Central memory CD8-positive, alpha-beta T cell (primary cell): ENCODE data around the gene ATXN7L3.
A peak's percentile ranks its signal among the peaks of the same experiment; 100 is the strongest.
"Not testable (repeated sequence)": the region's sequence is repeated elsewhere in the genome, so short reads cannot be mapped to it uniquely, and the experiment has no call there.

Experiments
- ATAC-seq: fragments of 150-1000 bp; cut with Tn5 transposase; replicated peaks from 2 replicates; pipeline ENCODE4 v1.10.0; 2022; ENCODE audit warnings: mild to moderate bottlenecking, moderate FRiP score, moderate number of reproducible peaks; ENCODE audit not compliant: poor library complexity, severe bottlenecking; ENCODE audit errors: extremely low read depth
- DNase-seq, 2 donors: peaks; one replicate each; pipeline ENCODE4 v3.0.0; 2021; ENCODE audit warnings: low spot score in 2 of 2
- H3K27ac Mint-ChIP-seq: one replicate; pipeline ENCODE4 v1.8.0; 2022; ENCODE audit warnings: low read depth, mild to moderate bottlenecking, moderate library complexity, mixed read lengths
- H3K27me3 Mint-ChIP-seq: one replicate; pipeline ENCODE4 v1.8.0; 2022; ENCODE audit warnings: mixed read lengths
- H3K36me3 Mint-ChIP-seq: one replicate; pipeline ENCODE4 v1.8.0; 2022; ENCODE audit warnings: mild to moderate bottlenecking, moderate library complexity, mixed read lengths; ENCODE audit not compliant: insufficient read depth
- H3K4me1 Mint-ChIP-seq: one replicate; pipeline ENCODE4 v1.8.0; 2022; ENCODE audit warnings: mixed read lengths
- H3K4me3 Mint-ChIP-seq: one replicate; pipeline ENCODE4 v1.8.0; 2022; ENCODE audit warnings: mild to moderate bottlenecking, moderate library complexity, mixed read lengths
- H3K9me3 Mint-ChIP-seq: one replicate; pipeline ENCODE4 v1.8.0; 2022; ENCODE audit warnings: mixed read lengths

The ATXN7L3 gene

DNA sequence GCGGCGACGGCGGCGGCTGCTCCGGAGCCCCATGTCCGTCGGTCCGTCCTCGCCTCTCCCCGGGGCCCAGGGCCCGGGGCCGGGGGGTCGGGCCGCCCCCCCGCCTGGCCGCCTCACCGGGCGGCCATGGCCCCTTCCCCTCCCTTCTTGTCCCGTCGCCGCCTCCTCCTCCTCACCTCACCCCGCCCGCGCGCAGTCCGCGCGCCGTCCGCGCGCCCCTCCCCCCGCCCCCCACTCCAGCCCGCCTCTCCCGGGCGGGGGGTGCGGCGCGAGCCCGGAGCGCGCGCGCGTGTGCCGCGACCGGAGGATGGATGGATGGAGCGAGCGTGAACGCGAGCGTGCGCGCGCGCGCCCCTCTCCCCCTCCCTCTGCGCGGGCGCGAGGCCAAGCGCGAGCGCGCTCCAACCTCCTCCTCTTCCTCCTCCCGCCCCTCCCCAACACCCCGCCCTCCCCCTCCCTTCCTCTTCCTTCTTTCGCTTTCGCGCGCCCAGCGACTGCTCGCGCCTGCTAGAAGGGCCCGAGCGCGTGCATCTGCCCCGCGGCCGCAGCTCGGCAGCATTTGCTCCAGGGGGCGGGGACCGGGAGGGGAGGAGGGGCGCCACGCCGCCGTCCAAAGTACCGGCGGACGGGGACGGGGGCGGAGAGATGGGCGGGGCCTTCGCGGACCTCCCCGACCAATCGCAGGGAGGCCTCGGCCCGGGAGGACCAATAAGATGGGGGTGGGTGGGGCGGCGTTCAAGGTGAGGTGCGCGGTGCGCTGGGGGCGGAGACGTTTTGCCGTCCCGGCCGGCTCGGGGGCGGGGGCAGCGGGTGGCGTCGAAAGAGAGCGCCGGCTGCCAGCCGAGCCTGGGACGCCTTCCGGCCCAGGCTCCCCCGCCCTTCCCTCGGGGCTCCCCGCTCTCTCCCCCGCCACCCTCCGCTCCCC lies at the start of gene ATXN7L3:
ATXN7L3 (minus strand) TSS at position 332 of the 925 bp plus-strand sequence. CDS start 1,814 bp downstream, outside the sequence.
- ATAC-seq (peak; percentile 85), DNase-seq (peak; percentile 91 to 97)
- Mint-ChIP-seq H3K9me3 (no peaks in the 10 kb centered on the region), H3K27me3 (no peaks in the 10 kb centered on the region), H3K4me1 (peaks cover 53% of the 10 kb centered on the region), H3K36me3 (peaks cover 21% of the 10 kb centered on the region), H3K27ac (peak within 1 kb of the TSS; percentile 85), H3K4me3 (peak within 1 kb of the TSS; percentile 84)

DNA sequence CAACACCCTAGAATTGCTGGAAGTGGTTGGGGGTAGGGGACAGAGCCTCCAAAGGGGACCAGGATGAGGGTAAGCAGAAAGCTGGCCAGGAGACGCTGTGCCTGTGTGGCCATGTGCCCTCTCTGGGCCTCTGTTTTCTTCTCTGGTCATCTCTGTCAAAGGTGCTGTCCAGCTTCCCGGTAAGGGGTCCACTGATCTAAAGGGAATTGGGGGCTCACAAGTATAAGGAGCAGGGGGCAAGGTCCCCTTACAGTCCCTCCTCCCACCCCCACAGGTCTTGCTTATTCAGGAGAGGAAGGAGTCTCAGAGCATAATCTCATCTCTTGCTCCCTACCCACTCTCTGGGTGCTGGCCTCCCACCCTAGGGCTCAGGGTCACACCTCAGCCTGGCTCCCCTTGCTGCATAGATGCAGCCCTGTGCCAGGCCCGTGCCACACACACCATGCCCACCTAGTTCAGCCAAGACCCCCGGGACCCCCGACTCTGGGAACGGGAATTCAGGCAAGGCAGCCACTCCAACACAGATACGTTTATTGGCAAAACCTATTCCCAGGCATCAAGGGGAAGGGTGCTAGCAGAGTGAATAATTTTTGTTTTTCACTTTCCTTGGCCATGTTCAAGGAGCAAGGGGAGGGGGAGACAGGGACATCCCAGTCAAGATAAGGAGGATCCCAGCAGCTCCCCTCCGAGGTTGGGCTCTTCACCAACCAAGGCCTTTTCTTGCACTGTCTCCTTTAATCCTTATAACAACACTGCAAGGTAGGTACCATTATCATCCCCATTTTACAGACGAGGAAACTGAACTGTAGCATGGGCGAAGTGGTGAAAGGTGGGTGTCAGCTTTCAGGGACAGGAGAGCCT lies 48.4 kb upstream of the ATXN7L3 start:
- peak overlapping the region; percentile 92 for H3K27ac Mint-ChIP-seq
- no peak overlapping the region for H3K4me3 Mint-ChIP-seq
- no peak for ATAC-seq
- peaks cover 7% of the 10 kb centered on the region for H3K36me3 Mint-ChIP-seq
- peaks cover 31% of the 10 kb centered on the region for H3K4me1 Mint-ChIP-seq
- H3K27me3 Mint-ChIP-seq: no peaks in the 10 kb centered on the region
- H3K9me3 Mint-ChIP-seq: no peaks in the 10 kb centered on the region
- DNase-seq: no peak

DNA sequence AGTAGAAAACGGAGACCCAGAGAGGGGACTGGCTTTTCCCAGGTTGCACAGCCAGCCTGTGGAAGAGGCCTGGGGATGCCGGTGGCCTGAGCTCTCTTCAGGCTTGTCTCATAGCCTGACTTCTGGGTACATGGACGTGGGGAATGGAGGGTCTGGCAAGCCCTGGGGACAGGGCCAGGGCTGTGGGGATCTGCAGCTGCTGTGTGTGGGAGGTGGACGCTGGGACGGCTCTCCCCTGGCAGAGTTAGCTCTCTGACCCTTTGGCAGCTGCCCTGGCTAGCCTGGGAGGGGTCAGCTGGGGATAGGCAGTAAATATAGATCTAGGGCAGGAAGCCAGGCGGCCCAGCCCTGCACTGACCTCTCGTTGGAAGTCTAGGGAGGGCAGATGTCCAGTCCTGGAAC lies 47.8 kb upstream of the ATXN7L3 start:
- peaks cover 31% of the 10 kb centered on the region for H3K4me1 Mint-ChIP-seq
- peaks cover 7% of the 10 kb centered on the region for H3K36me3 Mint-ChIP-seq
- H3K9me3 Mint-ChIP-seq: no peaks in the 10 kb centered on the region
- peak overlapping the region; percentile 92 for H3K27ac Mint-ChIP-seq
- H3K27me3 Mint-ChIP-seq: no peaks in the 10 kb centered on the region
- ATAC-seq (no peak), DNase-seq (no peak)
- no peak overlapping the region for H3K4me3 Mint-ChIP-seq

GRCh38 chr17:44241106-44241624 lies 41.5 kb upstream of the ATXN7L3 start:
- H3K27me3 Mint-ChIP-seq: no peaks in the 10 kb centered on the region
- H3K9me3 Mint-ChIP-seq: no peaks in the 10 kb centered on the region
- no peak for ATAC-seq
- no peak overlapping the region for H3K27ac Mint-ChIP-seq
- DNase-seq: no peak
- no peak overlapping the region for H3K4me3 Mint-ChIP-seq
- H3K36me3 Mint-ChIP-seq: peaks cover 3% of the 10 kb centered on the region
- H3K4me1 Mint-ChIP-seq: peaks cover 8% of the 10 kb centered on the region

DNA sequence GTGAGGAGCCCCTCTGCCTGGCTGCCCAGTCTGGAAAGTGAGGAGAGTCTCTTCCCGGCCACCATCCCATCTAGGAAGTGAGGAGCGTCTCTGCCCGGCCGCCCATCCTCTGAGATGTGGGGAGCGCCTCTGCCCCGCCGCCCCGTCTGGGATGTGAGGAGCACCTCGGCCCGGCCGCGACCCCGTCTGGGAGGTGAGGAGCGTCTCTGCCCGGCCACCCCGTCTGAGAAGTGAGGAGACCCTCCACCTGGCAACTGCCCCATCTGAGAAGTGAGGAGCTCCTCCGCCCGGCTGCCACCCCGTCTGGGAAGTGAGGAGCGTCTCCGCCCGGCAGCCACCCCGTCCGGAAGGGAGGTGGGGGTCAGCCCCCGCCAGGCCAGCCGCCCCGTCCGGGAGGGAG lies 38.2 kb upstream of the ATXN7L3 start:
- not testable (repeated sequence) for DNase-seq, ATAC-seq, H3K36me3 Mint-ChIP-seq, H3K4me1 Mint-ChIP-seq, H3K4me3 Mint-ChIP-seq, H3K9me3 Mint-ChIP-seq, H3K27me3 Mint-ChIP-seq, H3K27ac Mint-ChIP-seq

GRCh38 chr17:44236444-44236991 lies 36.8 kb upstream of the ATXN7L3 start:
- DNase-seq (no peak), ATAC-seq (no peak)

GRCh38 chr17:44235583-44235936 lies 35.9 kb upstream of the ATXN7L3 start:
- H3K9me3 Mint-ChIP-seq: no peaks in the 10 kb centered on the region
- peaks cover 6% of the 10 kb centered on the region for H3K4me1 Mint-ChIP-seq
- ATAC-seq (no peak), DNase-seq (no peak)
- H3K36me3 Mint-ChIP-seq: peaks cover 3% of the 10 kb centered on the region
- no peaks in the 10 kb centered on the region for H3K27me3 Mint-ChIP-seq
- H3K4me3 Mint-ChIP-seq: no peak overlapping the region
- H3K27ac Mint-ChIP-seq: no peak overlapping the region

More at GRCh38 chr17:44236444-44236991, 36.8 kb upstream of the ATXN7L3 start:
- Mint-ChIP-seq H3K4me1 (peaks cover 6% of the 10 kb centered on the region), H3K27me3 (no peaks in the 10 kb centered on the region), H3K27ac (no peak overlapping the region), H3K36me3 (peaks cover 3% of the 10 kb centered on the region), H3K9me3 (no peaks in the 10 kb centered on the region), H3K4me3 (no peak overlapping the region)

DNA sequence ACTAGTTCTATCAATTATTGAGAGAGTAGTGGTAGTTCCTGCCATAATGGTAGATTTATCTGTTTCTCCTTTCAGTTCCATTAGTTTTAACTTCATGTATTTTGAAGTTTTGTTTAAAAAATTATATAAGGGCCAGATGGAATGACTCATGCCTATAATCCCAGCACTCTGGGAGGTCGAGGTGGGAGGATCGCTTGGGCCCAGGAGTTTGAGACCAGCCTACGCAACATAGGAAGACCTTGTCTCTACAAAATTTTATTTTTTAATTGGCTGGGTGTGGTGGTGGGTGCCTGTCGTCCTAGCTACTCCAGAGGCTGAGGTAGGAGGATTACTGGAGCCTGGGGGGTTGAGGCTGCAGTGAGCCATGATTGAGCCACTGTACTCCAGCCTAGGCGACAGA lies 33.9 kb upstream of the ATXN7L3 start:
- Mint-ChIP-seq H3K4me3 (no peak overlapping the region), H3K4me1 (peaks cover 6% of the 10 kb centered on the region), H3K9me3 (no peaks in the 10 kb centered on the region), H3K27ac (no peak overlapping the region), H3K36me3 (peaks cover 3% of the 10 kb centered on the region), H3K27me3 (no peaks in the 10 kb centered on the region)
- no peak for ATAC-seq
- no peak for DNase-seq

- no peaks in the 10 kb centered on the region for H3K36me3 Mint-ChIP-seq
- peaks cover 6% of the 10 kb centered on the region for H3K4me1 Mint-ChIP-seq
- H3K9me3 Mint-ChIP-seq: no peaks in the 10 kb centered on the region
- H3K27me3 Mint-ChIP-seq: no peaks in the 10 kb centered on the region
- no peak overlapping the region for H3K4me3 Mint-ChIP-seq
- ATAC-seq (no peak), DNase-seq (no peak)
- no peak overlapping the region for H3K27ac Mint-ChIP-seq
Observed at GRCh38 chr17:44232061-44232460, 32.4 kb upstream of the ATXN7L3 start.

DNA sequence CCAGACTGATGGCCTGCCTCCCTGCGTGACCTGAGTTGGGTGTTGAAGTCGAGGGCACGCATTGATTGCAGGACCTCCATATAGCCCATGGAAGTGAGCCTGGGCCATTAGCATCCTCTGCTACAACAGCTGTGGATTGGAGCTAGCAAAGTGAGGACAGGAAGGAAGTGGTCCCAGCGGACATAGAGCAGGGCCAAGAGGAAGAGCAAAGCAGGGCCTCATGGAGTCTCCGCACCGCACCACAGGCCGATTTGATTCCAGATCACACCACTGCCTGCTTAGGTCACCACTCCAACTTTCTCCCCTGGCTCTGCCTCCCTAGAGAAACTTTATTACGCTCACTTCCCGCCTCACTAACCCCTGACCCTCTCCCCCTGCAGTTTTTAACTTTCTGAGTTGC lies 30.5 kb upstream of the ATXN7L3 start:
- Mint-ChIP-seq H3K9me3 (no peaks in the 10 kb centered on the region), H3K4me1 (peaks cover 3% of the 10 kb centered on the region), H3K27ac (no peak overlapping the region), H3K36me3 (peaks cover 2% of the 10 kb centered on the region), H3K27me3 (no peaks in the 10 kb centered on the region), H3K4me3 (no peak overlapping the region)
- no peak for DNase-seq
- ATAC-seq: no peak

- Mint-ChIP-seq H3K36me3 (peaks cover 2% of the 10 kb centered on the region), H3K27me3 (no peaks in the 10 kb centered on the region), H3K27ac (no peak overlapping the region), H3K4me1 (no peaks in the 10 kb centered on the region), H3K4me3 (no peak overlapping the region), H3K9me3 (no peaks in the 10 kb centered on the region)
- ATAC-seq (no peak), DNase-seq (no peak)
Observed at GRCh38 chr17:44229090-44229489, 29.4 kb upstream of the ATXN7L3 start.

DNA sequence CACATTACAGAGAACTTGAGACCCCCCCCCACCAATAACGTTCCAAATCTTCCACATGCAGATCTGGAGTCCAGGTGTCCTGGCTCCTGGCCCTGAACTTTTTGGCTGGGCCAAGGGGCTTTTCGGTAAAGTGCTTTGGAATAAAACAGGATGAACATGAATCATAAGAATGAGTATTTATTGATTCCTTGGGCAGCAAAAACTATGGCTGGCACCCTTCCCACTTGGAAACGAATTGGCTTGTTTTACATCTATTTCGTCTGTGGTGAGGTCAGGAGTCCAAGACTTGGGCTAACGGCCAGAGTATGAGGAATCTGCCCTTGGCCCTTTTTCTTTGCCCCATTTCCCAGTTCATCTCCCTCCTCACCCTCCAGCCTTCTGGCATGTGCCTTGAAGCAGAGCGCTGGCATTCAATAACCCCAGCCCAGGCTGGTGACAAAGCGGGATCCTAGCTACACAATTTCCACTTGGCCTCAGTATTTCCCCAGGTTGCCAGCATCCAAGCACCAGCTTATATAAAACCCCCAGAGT lies 23.9 kb upstream of the ATXN7L3 start:
- H3K4me3 Mint-ChIP-seq: no peak overlapping the region
- no peaks in the 10 kb centered on the region for H3K9me3 Mint-ChIP-seq
- H3K4me1 Mint-ChIP-seq: peaks cover 18% of the 10 kb centered on the region
- no peak overlapping the region for H3K27ac Mint-ChIP-seq
- no peaks in the 10 kb centered on the region for H3K27me3 Mint-ChIP-seq
- H3K36me3 Mint-ChIP-seq: peaks cover 22% of the 10 kb centered on the region
- ATAC-seq (no peak), DNase-seq (no peak)
